ENCODE data around the gene RIN3. TPM values are rescaled to one million over a fixed set of nuclear protein-coding genes. Genes with fewer than 3 reads are reported as not detected.

RIN3 gene
- polyA plus RNA-seq, 1 experiment, result 8.2 TPM

DNA sequence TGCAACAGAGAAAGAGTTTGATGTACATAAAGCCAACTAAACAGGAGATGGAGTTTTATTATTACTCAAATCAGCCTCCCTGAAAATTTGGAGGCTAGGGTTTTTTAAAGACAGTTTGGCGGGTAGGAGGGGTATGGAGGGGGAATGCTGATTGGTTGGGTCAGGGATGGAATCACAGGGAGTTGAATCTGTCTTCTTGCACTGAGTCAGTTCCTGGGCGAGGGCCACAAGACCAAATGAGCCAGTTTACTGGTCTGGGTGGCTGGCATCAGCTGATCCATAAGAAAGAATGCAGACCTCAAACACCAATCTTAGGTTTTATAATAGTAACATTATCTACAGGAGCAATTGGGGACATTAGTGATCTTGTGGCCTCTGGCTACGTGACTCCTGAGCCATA, 64.9 kb downstream of the RIN3 start:
- TF ChIP-seq CTCF (IDR thresholded peaks at IDR 0.05; ENCODE audit: insufficient read depth, low read depth, low read length), result no peak
- DNase-seq (ENCODE audit: low read depth), result no peak
- POLR2A ChIA-PET, result no interaction called here
- CTCF ChIA-PET, result interaction anchor here (2.3 kb wide), 1 partner anchor 7 kb away, joined by 5 read pairs; no protein-coding TSS in a partner anchor
- H3K36me3 ChIP-seq (ENCODE audit: control insufficient read depth, insufficient read depth, low read length), result peaks cover 14% of the 10 kb centered on the region
- H3K27me3 ChIP-seq (ENCODE audit: control insufficient read depth, insufficient read depth, low read length), result no peaks in the 10 kb centered on the region
- H3K4me3 ChIP-seq (ENCODE audit: low read depth, low read length), result no peak overlapping the region

GRCh38 chr14:92579244-92579936, 65.8 kb downstream of the RIN3 start:
- H3K4me3 ChIP-seq (ENCODE audit: low read depth, low read length), result no peak overlapping the region
- no peaks in the 10 kb centered on the region for H3K27me3 ChIP-seq (ENCODE audit: control insufficient read depth, insufficient read depth, low read length)
- peaks cover 15% of the 10 kb centered on the region for H3K36me3 ChIP-seq (ENCODE audit: control insufficient read depth, insufficient read depth, low read length)
- TF ChIP-seq CTCF (IDR thresholded peaks at IDR 0.05; ENCODE audit: insufficient read depth, low read depth, low read length), result no peak
- CTCF ChIA-PET, result interaction anchor here (0.7 to 1.3 kb wide), 2 partner anchors 9 to 444 kb away, joined by 3 read pairs; no protein-coding TSS in a partner anchor
- POLR2A ChIA-PET, result no interaction called here
- DNase-seq (ENCODE audit: low read depth), result no peak

DNA sequence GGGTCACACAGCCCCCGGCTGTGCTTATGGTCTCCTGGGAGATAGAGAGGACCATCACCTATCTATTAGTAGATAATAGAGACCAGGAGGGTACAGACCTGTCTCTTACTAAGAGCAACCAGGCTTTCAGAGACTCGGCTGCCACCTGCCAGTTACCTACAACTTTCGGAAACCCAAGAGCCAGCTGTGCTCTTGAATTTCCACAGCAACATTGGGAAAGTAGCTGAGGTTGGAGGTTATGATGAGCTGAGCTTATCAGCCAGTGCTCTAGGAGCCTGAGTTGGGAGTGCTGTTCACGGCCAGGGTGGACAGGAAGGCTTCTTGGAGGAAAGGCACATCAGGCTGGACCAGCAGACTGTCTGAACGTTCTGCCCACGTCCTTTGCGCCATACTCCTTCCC, 67.6 kb downstream of the RIN3 start:
- no peak for TF ChIP-seq CTCF (IDR thresholded peaks at IDR 0.05; ENCODE audit: insufficient read depth, low read depth, low read length)
- no peak overlapping the region for H3K4me3 ChIP-seq (ENCODE audit: low read depth, low read length)
- CTCF ChIA-PET, result no interaction called here
- H3K27me3 ChIP-seq (ENCODE audit: control insufficient read depth, insufficient read depth, low read length), result no peaks in the 10 kb centered on the region
- no peak for DNase-seq (ENCODE audit: low read depth)
- peaks cover 16% of the 10 kb centered on the region for H3K36me3 ChIP-seq (ENCODE audit: control insufficient read depth, insufficient read depth, low read length)
- POLR2A ChIA-PET, result no interaction called here

DNA sequence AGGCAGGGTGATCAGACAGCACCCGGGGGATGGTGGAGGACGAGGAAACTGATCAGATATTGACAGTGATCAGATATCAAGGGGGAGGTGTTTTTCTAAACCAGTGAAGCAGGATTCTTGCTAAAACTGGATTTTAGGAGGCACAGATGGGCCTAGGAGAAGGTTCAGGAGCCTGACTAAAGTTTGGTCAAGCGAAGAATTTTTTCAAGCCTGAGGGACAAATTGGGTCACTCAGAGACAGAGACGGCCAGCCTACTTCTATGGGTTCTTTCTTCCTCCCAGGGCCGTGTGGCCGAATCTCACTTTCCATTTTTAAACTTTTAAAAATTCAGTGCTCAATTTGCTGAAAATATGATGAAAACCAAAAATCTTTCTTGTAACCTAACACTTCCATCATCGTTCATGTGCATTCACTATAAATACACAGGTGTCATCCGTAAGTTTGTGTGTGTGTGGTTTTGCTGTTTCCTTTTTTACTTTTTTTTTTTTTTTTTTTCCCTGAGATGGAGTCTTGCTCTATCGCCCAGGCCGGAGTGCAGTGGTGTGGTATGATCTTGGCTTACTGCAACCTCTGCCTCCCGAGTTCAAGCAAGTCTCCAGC, 68.5 kb downstream of the RIN3 start:
- Histone ChIP-seq H3K4me3 (ENCODE audit: low read depth, low read length) (no peak overlapping the region), H3K36me3 (ENCODE audit: control insufficient read depth, insufficient read depth, low read length) (peaks cover 16% of the 10 kb centered on the region), H3K27me3 (ENCODE audit: control insufficient read depth, insufficient read depth, low read length) (no peaks in the 10 kb centered on the region)
- ChIA-PET CTCF (no interaction called here), POLR2A (no interaction called here)
- no peak for TF ChIP-seq CTCF (IDR thresholded peaks at IDR 0.05; ENCODE audit: insufficient read depth, low read depth, low read length)
- DNase-seq (ENCODE audit: low read depth), result no peak

DNA sequence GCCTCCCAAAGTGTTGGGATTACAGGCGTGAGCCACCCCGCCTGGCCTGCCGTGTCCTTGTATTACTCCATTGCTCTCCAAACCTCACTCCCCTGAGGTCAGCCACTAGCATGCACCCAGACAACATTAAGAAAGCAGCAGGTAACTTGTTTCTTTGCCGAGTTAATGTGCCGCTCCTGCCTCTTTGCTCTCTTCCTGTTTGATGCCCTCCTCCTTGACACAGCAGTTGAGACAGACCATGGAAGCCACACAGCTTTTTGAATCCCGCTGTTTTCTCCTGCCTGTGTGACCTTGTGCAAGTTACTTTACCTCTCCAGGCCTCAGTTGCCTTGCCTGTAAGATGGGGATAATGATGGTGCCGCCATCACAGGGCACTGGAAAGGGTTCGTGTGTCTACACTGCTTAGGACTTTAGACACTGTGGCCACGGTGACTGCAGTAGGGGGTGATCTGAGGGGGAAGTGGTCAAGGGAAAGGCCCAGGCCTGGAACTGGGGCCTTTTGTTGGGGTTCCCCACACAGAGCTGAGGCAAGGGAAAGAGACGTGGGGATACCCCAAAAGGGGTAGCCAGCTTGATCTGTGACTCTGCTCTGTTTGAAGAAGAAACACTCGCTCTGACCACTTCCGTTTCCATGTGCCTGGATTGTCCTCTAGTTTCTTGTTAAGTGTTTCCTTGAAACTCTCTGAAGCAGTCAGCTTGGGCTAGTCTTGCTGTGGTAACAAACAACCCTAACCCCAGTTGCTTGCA, 69.3 kb downstream of the RIN3 start:
- Histone ChIP-seq H3K27me3 (ENCODE audit: control insufficient read depth, insufficient read depth, low read length) (no peaks in the 10 kb centered on the region), H3K36me3 (ENCODE audit: control insufficient read depth, insufficient read depth, low read length) (peaks cover 12% of the 10 kb centered on the region), H3K4me3 (ENCODE audit: low read depth, low read length) (no peak overlapping the region)
- CTCF ChIA-PET, result interaction anchor here (0.6 kb wide), 1 partner anchor 38 kb away, joined by 3 read pairs; no protein-coding TSS in a partner anchor
- DNase-seq (ENCODE audit: low read depth), result no peak
- TF ChIP-seq CTCF (IDR thresholded peaks at IDR 0.05; ENCODE audit: insufficient read depth, low read depth, low read length), result no peak
- POLR2A ChIA-PET, result no interaction called here

Measured in BJ (cell line).